Measurements from ENCODE around the gene SSX2IP. TPM values are rescaled to one million over a fixed set of nuclear protein-coding genes. Genes with fewer than 3 reads are reported as not detected.

The SSX2IP gene
- total RNA-seq, 1 donor from 2014 or later = 11.9 TPM

DNA sequence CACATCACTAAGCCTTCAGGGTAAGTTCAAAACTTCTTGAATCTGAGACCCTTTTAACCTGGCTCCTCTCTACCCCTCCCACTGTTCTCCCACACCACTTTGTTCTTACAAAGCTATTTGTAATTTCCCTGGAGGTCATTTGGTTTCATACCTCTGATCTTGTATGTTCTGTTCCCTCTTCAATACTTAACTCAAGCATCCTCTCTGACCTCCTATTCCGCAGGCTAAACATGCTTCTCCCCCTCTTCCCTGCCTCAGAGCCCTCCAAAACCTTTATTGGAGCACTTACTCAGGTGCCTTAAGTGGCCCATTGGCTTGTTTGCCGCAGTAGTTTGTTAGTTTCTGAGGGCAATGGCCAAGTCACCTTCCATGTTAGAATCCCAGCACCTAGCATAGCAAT, 54.8 kb downstream of the SSX2IP start:
- Histone ChIP-seq H3K4me1 (no peaks in the 10 kb centered on the region), H3K27ac (replicated peaks) (no peak overlapping the region), H3K4me3 (no peak overlapping the region), H3K9me3 (replicated peaks) (no peaks in the 10 kb centered on the region), H3K27me3 (ENCODE audit: low read depth) (no peaks in the 10 kb centered on the region), H3K36me3 (no peaks in the 10 kb centered on the region)
- intact Hi-C loops (cut with micrococcal nuclease) = loop anchor here (10.0 kb wide), 1 partner anchor 119 kb away; no protein-coding TSS in a partner anchor
- no peak for TF ChIP-seq CTCF (IDR thresholded peaks at IDR 0.05; ENCODE audit: borderline replicate concordance)
- no peak for DNase-seq

GRCh38 chr1:84634536-84635205, 55.6 kb downstream of the SSX2IP start:
- DNase-seq = no peak
- no peak overlapping the region for H3K4me3 ChIP-seq
- intact Hi-C loops (cut with micrococcal nuclease) = loop anchor here (10.0 kb wide), 1 partner anchor 120 kb away; no protein-coding TSS in a partner anchor
- TF ChIP-seq CTCF (IDR thresholded peaks at IDR 0.05; ENCODE audit: borderline replicate concordance) = no peak
- H3K27ac ChIP-seq (replicated peaks) = no peak overlapping the region
- no peaks in the 10 kb centered on the region for H3K27me3 ChIP-seq (ENCODE audit: low read depth)
- no peaks in the 10 kb centered on the region for H3K36me3 ChIP-seq
- H3K4me1 ChIP-seq = no peaks in the 10 kb centered on the region
- no peaks in the 10 kb centered on the region for H3K9me3 ChIP-seq (replicated peaks)

DNA sequence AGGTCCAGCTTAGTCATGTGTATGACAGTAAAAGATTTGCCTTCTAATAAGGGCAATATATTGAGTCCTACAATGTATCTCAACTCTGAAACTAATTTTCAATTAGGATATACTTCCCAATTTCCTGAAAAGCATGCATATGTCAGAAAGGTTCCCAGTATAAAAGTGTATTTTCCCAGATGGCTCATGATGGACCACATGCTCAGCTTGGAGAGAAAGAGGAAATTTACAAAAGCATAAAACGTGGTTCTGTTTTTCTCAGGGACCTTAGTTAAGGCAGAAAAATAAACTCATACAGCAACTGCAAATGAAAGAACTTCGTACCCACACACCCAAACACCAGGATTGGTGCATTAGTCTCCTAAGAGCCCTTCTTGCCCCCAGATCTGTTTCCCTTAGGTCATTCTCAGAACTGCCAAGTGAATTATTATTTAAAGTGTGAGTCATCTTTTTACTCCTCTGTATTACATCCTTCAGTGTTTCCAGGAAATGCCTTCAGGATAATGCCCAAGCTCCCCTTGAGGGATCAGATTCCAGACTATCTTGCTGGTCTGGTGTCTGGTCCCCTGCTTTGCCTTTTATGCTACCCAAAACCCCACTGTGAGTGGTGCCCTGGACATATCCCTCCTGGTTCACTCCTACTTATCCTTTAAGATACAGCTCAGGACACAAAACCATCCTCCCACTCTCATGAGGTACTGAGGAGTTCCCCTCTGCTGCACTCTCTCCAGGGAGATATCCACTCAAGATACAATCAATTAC, 57.4 kb downstream of the SSX2IP start:
- Histone ChIP-seq H3K4me1 (no peaks in the 10 kb centered on the region), H3K36me3 (no peaks in the 10 kb centered on the region), H3K27ac (replicated peaks) (no peak overlapping the region), H3K27me3 (ENCODE audit: low read depth) (no peaks in the 10 kb centered on the region), H3K4me3 (no peak overlapping the region), H3K9me3 (replicated peaks) (no peaks in the 10 kb centered on the region)
- no peak for DNase-seq
- TF ChIP-seq CTCF (IDR thresholded peaks at IDR 0.05; ENCODE audit: borderline replicate concordance) = no peak
- intact Hi-C loops (cut with micrococcal nuclease) = loop anchor here (10.0 kb wide), 1 partner anchor 122 kb away; no protein-coding TSS in a partner anchor

DNA sequence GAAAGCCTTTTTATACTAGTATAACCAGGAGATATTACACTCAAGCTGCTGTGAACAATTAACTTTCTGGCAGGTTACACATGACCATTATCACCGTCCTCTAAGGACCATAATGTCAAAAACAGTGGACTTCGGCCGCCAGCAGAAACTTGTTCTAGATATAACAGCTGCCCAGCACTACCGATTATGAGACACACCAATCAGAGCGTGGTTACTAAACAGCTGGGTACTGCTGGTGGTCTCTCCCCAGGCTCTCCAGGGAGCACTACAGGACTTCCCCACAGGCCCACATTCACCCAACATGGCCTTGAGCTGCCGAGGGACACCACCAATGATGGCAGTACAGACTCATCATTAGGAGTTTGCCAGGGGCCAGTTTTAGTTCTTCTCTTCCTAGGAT, 58.1 kb downstream of the SSX2IP start:
- no peak for TF ChIP-seq CTCF (IDR thresholded peaks at IDR 0.05; ENCODE audit: borderline replicate concordance)
- no peaks in the 10 kb centered on the region for H3K9me3 ChIP-seq (replicated peaks)
- intact Hi-C loops (cut with micrococcal nuclease) = loop anchor here (10.0 kb wide), 1 partner anchor 123 kb away; no protein-coding TSS in a partner anchor
- H3K27me3 ChIP-seq (ENCODE audit: low read depth) = no peaks in the 10 kb centered on the region
- no peaks in the 10 kb centered on the region for H3K36me3 ChIP-seq
- DNase-seq = no peak
- H3K4me3 ChIP-seq = no peak overlapping the region
- H3K27ac ChIP-seq (replicated peaks) = no peak overlapping the region
- no peaks in the 10 kb centered on the region for H3K4me1 ChIP-seq

DNA sequence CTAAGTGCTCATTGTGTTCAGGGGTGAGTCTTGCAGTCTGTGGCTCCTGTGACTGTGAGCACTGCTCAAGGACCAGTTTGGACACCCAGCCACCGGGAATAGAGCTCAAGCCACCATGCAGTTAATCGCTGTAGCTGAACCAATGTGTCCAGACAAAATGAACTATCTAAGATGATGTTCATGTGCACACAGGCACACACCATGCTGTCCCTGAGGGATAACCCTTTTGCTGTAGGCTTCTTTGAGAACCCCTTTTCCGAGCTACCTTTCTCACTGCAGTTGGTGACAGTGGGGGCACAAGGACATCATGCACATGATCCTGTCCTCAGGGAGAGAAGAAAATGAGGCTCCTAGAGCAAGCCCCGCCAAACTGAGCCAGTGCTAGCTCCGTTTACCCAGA, 65.4 kb downstream of the SSX2IP start:
- H3K9me3 ChIP-seq (replicated peaks) = no peaks in the 10 kb centered on the region
- intact Hi-C loops (cut with micrococcal nuclease) = loop anchor here (10.0 kb wide), 1 partner anchor 190 kb away; no protein-coding TSS in a partner anchor
- DNase-seq = no peak
- H3K27ac ChIP-seq (replicated peaks) = no peak overlapping the region
- no peak for TF ChIP-seq CTCF (IDR thresholded peaks at IDR 0.05; ENCODE audit: borderline replicate concordance)
- peaks cover 12% of the 10 kb centered on the region for H3K4me1 ChIP-seq
- no peak overlapping the region for H3K4me3 ChIP-seq
- H3K36me3 ChIP-seq = no peaks in the 10 kb centered on the region
- peaks cover 5% of the 10 kb centered on the region for H3K27me3 ChIP-seq (ENCODE audit: low read depth)

Data from left ventricle myocardium inferior (tissue), 1 donor.